Measurements from ENCODE around the gene ADAM12.

DNA sequence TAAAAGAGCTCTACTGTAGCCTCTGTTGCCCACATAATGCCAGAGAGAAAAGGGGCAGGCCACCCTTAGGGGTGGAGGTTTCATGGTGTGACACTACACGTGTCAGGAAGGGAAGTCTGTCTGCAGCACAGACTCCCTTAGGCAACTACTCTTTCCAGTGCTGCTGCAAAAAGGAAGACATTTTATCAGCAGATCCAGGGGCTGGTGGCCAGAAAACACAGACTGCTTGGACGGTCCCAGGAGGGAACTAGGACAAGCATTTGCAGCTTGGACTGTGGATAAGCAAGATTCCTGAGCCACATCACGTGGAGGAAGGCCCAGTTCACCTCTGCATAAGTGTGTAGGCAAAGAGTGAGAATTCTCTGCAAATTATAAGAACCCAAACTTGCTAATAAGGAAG, 271.1 kb downstream of the ADAM12 start:
- TF ChIP-seq, protein P1, sequence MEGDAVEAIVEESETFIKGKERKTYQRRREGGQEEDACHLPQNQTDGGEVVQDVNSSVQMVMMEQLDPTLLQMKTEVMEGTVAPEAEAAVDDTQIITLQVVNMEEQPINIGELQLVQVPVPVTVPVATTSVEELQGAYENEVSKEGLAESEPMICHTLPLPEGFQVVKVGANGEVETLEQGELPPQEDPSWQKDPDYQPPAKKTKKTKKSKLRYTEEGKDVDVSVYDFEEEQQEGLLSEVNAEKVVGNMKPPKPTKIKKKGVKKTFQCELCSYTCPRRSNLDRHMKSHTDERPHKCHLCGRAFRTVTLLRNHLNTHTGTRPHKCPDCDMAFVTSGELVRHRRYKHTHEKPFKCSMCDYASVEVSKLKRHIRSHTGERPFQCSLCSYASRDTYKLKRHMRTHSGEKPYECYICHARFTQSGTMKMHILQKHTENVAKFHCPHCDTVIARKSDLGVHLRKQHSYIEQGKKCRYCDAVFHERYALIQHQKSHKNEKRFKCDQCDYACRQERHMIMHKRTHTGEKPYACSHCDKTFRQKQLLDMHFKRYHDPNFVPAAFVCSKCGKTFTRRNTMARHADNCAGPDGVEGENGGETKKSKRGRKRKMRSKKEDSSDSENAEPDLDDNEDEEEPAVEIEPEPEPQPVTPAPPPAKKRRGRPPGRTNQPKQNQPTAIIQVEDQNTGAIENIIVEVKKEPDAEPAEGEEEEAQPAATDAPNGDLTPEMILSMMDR (IDR thresholded peaks at IDR 0.05; ENCODE audit: extremely low read depth in 1 of 2, insufficient read depth in 1 of 2, low read depth in 1 of 2, low read length in 2 of 2): no peak
- TF ChIP-seq MYC (IDR thresholded peaks at IDR 0.05; ENCODE audit: low read depth, low read length) (no peak), POLR2A (IDR thresholded peaks at IDR 0.05; ENCODE audit: low read depth, low read length) (no peak), FOS (IDR thresholded peaks at IDR 0.05; ENCODE audit: borderline replicate concordance, insufficient read depth, low read length) (no peak)
- TF ChIP-seq, protein P2, sequence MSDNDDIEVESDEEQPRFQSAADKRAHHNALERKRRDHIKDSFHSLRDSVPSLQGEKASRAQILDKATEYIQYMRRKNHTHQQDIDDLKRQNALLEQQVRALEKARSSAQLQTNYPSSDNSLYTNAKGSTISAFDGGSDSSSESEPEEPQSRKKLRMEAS (IDR thresholded peaks at IDR 0.05; ENCODE audit: insufficient read depth, insufficient read length): no peak
